IMR-90 (cell line): ENCODE results near the gene CYS1. TPM values are rescaled to one million over a fixed set of nuclear protein-coding genes. Genes with fewer than 3 reads are reported as not detected.

ENCODE experiments used
- BHLHE40 ChIP-seq: fragments of 150-350 bp; IDR thresholded peaks from 2 replicates; pipeline ENCODE4 v1.6.1; 2016; ENCODE audit warnings: mild to moderate bottlenecking, low read depth, low read length
- FOS ChIP-seq: fragments of 150-350 bp; IDR thresholded peaks from 2 replicates; pipeline ENCODE4 v1.6.1; 2016; ENCODE audit warnings: low read depth, low read length
- MXI1 ChIP-seq: IDR thresholded peaks from 2 replicates; pipeline ENCODE4 v1.6.1; 2012; ENCODE audit warnings: low read depth, mild to moderate bottlenecking, low read length, moderate library complexity, borderline replicate concordance
- RCOR1 ChIP-seq: IDR thresholded peaks from 2 replicates; pipeline ENCODE4 v1.6.1; 2012; ENCODE audit warnings: mild to moderate bottlenecking, low read length, improper control_type of control experiment; ENCODE audit not compliant: insufficient replicate concordance
- USF2 ChIP-seq: fragments of 150-350 bp; IDR thresholded peaks from 2 replicates; pipeline ENCODE4 v1.6.1; 2017; ENCODE audit warnings: mild to moderate bottlenecking, antibody characterized with exemption, low read length, low read depth
- polyA plus RNA-seq, 3 experiments: library from polyadenylated mRNA; depleted of rRNA; stranded (reverse); fragments of >200 nt; gene quantifications; 2 replicates each; pipeline ENCODE4 v1.2.3, GENCODE V29; 2012; ENCODE audit warnings: low replicate concordance in 1 of 3
- total RNA-seq: library from RNA; depleted of rRNA; stranded (reverse); fragments of >200 nt; gene quantifications from 2 replicates; pipeline ENCODE4 v1.2.3, GENCODE V29; 2012

Gene CYS1
- total and polyA plus RNA-seq, 2 of the 4 experiments (the other 2 are of a cell fraction) = under 0.01 to 0.12 TPM

DNA sequence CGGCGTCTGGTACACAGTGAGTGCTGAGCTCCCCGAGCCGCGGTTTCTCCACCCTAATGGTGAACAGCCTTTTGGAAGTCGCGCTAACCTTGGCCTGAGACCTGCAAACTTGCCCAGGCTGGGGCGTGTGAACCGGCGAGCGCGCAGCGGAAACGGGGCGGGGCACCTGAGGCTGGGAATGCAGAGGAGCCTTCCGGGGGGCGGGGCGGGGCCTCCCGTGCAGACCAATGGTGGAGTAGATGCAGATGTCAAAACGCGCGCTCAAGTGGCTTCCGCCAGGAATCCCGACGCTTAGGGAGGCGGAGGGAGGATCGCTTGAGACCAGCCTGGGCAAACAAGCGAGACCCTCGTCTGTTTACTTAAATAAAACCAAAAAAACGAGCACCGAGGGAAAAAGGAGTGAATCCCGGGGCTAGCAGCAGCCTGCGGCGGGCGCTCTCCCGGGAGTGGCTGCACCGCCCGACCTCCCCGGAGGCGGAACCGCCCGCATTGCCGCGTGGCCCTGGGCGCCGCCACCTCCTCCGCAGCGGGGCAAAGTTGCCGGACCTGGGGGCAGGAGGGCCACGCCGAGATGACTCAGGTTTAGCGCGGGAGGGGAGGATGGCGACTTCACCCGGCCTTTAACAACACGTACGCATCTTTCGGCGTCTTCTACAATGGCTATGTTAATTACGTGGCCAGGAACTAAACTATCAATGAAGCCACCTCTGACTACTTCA is 40.1 kb upstream of the CYS1 start (continued):
- TF ChIP-seq USF2 = 0 out of 2 replicates have a peak, but pooled peaks have one; percentile 3
- TF ChIP-seq FOS = no peak
- TF ChIP-seq RCOR1 = no peak
- TF ChIP-seq BHLHE40 = no peak
- TF ChIP-seq MXI1 = peak; percentile 85
